PC-9 (cell line): ENCODE measurements around the gene CHST15. TPM values are rescaled to one million over a fixed set of nuclear protein-coding genes. Genes with fewer than 3 reads are reported as not detected.

ENCODE experiments used
- BruUV-seq: library from RNA; stranded (reverse); fragments of 400-500 nt; replicated peaks from 2 replicates; lab custom pipeline; 2021; lab: Mats Ljungman, UMichigan
- CTCF ChIA-PET: fragments of 300-600 bp; sonication (Branson Sonifier 250); formaldehyde crosslinking; loops from one replicate; lab custom pipeline; 2022; ENCODE audit warnings: antibody characterized with exemption; lab: Charles Lee
- POLR2A ChIA-PET: fragments of 300-600 bp; sonication (Branson Sonifier 250); formaldehyde crosslinking; loops from one replicate; lab custom pipeline; 2022; ENCODE audit warnings: antibody characterized with exemption; ENCODE audit not compliant: unreplicated experiment; lab: Charles Lee
- DNase-seq, 2 experiments: peaks; one replicate each; pipeline versions ENCODE4 v3.0.0 to v3.0.0-alpha.2; 2015 to 2022; ENCODE audit warnings: mixed read lengths in 1 of 2
- H2AFZ ChIP-seq: fragments of 200-600 bp; sonication (generic); 2 replicates; pipeline ENCODE4 v1.8.1; 2017; ENCODE audit warnings: antibody characterized with exemption
- H3F3A ChIP-seq: fragments of 200-600 bp; sonication (generic); 2 replicates; pipeline ENCODE4 v1.8.1; 2017; ENCODE audit warnings: antibody characterized with exemption, mild to moderate bottlenecking, low read depth; ENCODE audit not compliant: insufficient read depth
- H3K27ac ChIP-seq: fragments of 200-600 bp; sonication (generic); 2 replicates; pipeline ENCODE4 v1.6.1; 2016; ENCODE audit warnings: mixed run types
- H3K27me3 ChIP-seq: fragments of 200-600 bp; sonication (generic); 2 replicates; pipeline ENCODE4 v1.6.1; 2016; ENCODE audit warnings: low read depth, mixed run types; ENCODE audit not compliant: insufficient read depth
- H3K36me3 ChIP-seq: fragments of 200-600 bp; sonication (generic); 2 replicates; pipeline ENCODE4 v1.6.1; 2016; ENCODE audit warnings: low read depth, mixed run types
- H3K4me1 ChIP-seq: fragments of 200-600 bp; sonication (generic); replicated peaks from 2 replicates; pipeline ENCODE4 v1.6.1; 2016; ENCODE audit warnings: mixed run types; ENCODE audit not compliant: insufficient read depth
- H3K4me2 ChIP-seq: fragments of 200-600 bp; sonication (generic); 2 replicates; pipeline ENCODE4 v1.6.1; 2017; ENCODE audit warnings: mixed run types
- H3K4me3 ChIP-seq: fragments of 200-600 bp; sonication (generic); 2 replicates; pipeline ENCODE4 v1.6.1; 2016; ENCODE audit warnings: mixed run types
- H3K79me2 ChIP-seq: fragments of 200-600 bp; sonication (generic); 2 replicates; pipeline ENCODE4 v1.6.1; 2017; ENCODE audit warnings: low read depth, mixed run types
- H3K9me2 ChIP-seq: fragments of 200-600 bp; sonication (generic); 2 replicates; pipeline ENCODE4 v1.8.1; 2017; ENCODE audit warnings: mild to moderate bottlenecking; ENCODE audit not compliant: insufficient read depth
- H3K9me3 ChIP-seq: fragments of 200-600 bp; sonication (generic); 2 replicates; pipeline ENCODE4 v1.8.1; 2016; ENCODE audit warnings: low read depth; ENCODE audit not compliant: insufficient read depth
- H4K20me1 ChIP-seq: fragments of 200-600 bp; sonication (generic); 2 replicates; pipeline ENCODE4 v1.8.1; 2017; ENCODE audit not compliant: insufficient read depth
- CTCF ChIP-seq: fragments of 200-600 bp; sonication (generic); conservative IDR thresholded peaks from 2 replicates; pipeline ENCODE4 v1.6.1; 2017; ENCODE audit warnings: mixed run types, antibody characterized with exemption, mild to moderate bottlenecking, moderate library complexity
- EZH2 ChIP-seq: fragments of 200-600 bp; sonication (generic); IDR thresholded peaks from 2 replicates; pipeline ENCODE4 v1.8.0; 2017; ENCODE audit warnings: antibody characterized with exemption, low read depth
- intact Hi-C: fragments of 100-400 bp; cut with micrococcal nuclease; formaldehyde crosslinking; loops from one replicate; pipeline ENCODE4 v1.10.0; 2022; ENCODE audit not compliant: unreplicated experiment
- total RNA-seq: library from RNA; stranded (reverse); gene quantifications from 2 replicates; pipeline ENCODE4 v1.2.3, GENCODE V29; 2021

The CHST15 gene
- total RNA-seq, 1 experiment from 2014 or later, result 24.6 TPM

GRCh38 chr10:124076148-124076733 is 17.2 kb downstream of the CHST15 start:
- Histone ChIP-seq H2AFZ (no peak overlapping the region), H3K27me3 (no peaks in the 10 kb centered on the region), H3K9me3 (no peaks in the 10 kb centered on the region), H3K27ac (no peak overlapping the region), H3K4me3 (no peak overlapping the region), H4K20me1 (peaks cover 54% of the 10 kb centered on the region), H3K36me3 (no peaks in the 10 kb centered on the region), H3K79me2 (peaks cover 27% of the 10 kb centered on the region), H3K9me2 (no peaks in the 10 kb centered on the region), H3K4me1 (no peaks in the 10 kb centered on the region), H3K4me2 (no peak overlapping the region), H3F3A (no peaks in the 10 kb centered on the region)
- intact Hi-C loops, result no loop called here
- CTCF ChIA-PET, result no interaction called here
- TF ChIP-seq CTCF, result no peak
- TF ChIP-seq EZH2, result no peak
- DNase-seq, result no peak
- POLR2A ChIA-PET, result interaction anchor here (0.5 kb wide), 1 partner anchor 48 kb away, joined by 3 read pairs; no protein-coding TSS in a partner anchor
- BruUV-seq, result no TSS peak

- TF ChIP-seq EZH2 (no peak), CTCF (no peak)
- POLR2A ChIA-PET, result no interaction called here
Measured at GRCh38 chr10:124075231-124075955, 18.0 kb downstream of the CHST15 start.

GRCh38 chr10:124074501-124075109 is 18.8 kb downstream of the CHST15 start:
- no peaks in the 10 kb centered on the region for H3K9me3 ChIP-seq
- H3K79me2 ChIP-seq, result peaks cover 21% of the 10 kb centered on the region
- H3K9me2 ChIP-seq, result no peaks in the 10 kb centered on the region
- ChIA-PET CTCF (no interaction called here), POLR2A (no interaction called here)
- H3K4me1 ChIP-seq, result no peaks in the 10 kb centered on the region
- TF ChIP-seq EZH2 (no peak), CTCF (no peak)
- no peak for DNase-seq
- H3F3A ChIP-seq, result no peaks in the 10 kb centered on the region
- H3K4me2 ChIP-seq, result no peak overlapping the region
- peaks cover 51% of the 10 kb centered on the region for H4K20me1 ChIP-seq
- no TSS peak for BruUV-seq
- no peak overlapping the region for H3K27ac ChIP-seq
- no peaks in the 10 kb centered on the region for H3K36me3 ChIP-seq
- no peak overlapping the region for H3K4me3 ChIP-seq
- no peak overlapping the region for H2AFZ ChIP-seq
- H3K27me3 ChIP-seq, result no peaks in the 10 kb centered on the region
- intact Hi-C loops, result no loop called here

More at GRCh38 chr10:124075231-124075955, 18.0 kb downstream of the CHST15 start:
- DNase-seq, result no peak
- H3K4me3 ChIP-seq, result no peak overlapping the region
- no peak overlapping the region for H3K27ac ChIP-seq
- no peaks in the 10 kb centered on the region for H3K27me3 ChIP-seq
- H3F3A ChIP-seq, result no peaks in the 10 kb centered on the region
- peaks cover 21% of the 10 kb centered on the region for H3K79me2 ChIP-seq
- no peaks in the 10 kb centered on the region for H3K4me1 ChIP-seq
- H4K20me1 ChIP-seq, result peaks cover 55% of the 10 kb centered on the region
- no peaks in the 10 kb centered on the region for H3K9me3 ChIP-seq
- intact Hi-C loops, result no loop called here
- no peak overlapping the region for H2AFZ ChIP-seq
- no peaks in the 10 kb centered on the region for H3K9me2 ChIP-seq
- H3K4me2 ChIP-seq, result no peak overlapping the region
- H3K36me3 ChIP-seq, result no peaks in the 10 kb centered on the region
- CTCF ChIA-PET, result no interaction called here
- no TSS peak for BruUV-seq
